Caco-2 (cell line): ENCODE measurements around the gene HLF. TPM values are rescaled to one million over a fixed set of nuclear protein-coding genes. Genes with fewer than 3 reads are reported as not detected.

Source experiments
- BruUV-seq: library from RNA; stranded (reverse); fragments of 400-500 nt; replicated peaks from 2 replicates; lab custom pipeline; 2021; lab: Mats Ljungman, UMichigan
- CTCF ChIA-PET: fragments of 300-600 bp; sonication (Branson Sonifier 250); formaldehyde crosslinking; loops from one replicate; lab custom pipeline; 2022; ENCODE audit warnings: antibody characterized with exemption; lab: Charles Lee
- POLR2A ChIA-PET: fragments of 300-600 bp; sonication (Branson Sonifier 250); formaldehyde crosslinking; loops from one replicate; lab custom pipeline; 2022; ENCODE audit warnings: antibody characterized with exemption; lab: Charles Lee
- DNase-seq, 2 experiments: peaks; one replicate each; pipeline versions ENCODE4 v3.0.0 to v3.0.0-alpha.2; 2020 to 2022
- H3K27me3 ChIP-seq: replicated peaks from 2 replicates; pipeline ENCODE4 v1.6.0; 2011; ENCODE audit warnings: low read length; ENCODE audit not compliant: control insufficient read depth, insufficient read depth
- H3K36me3 ChIP-seq: 2 replicates; pipeline ENCODE4 v1.5.1; 2011; ENCODE audit warnings: low read length; ENCODE audit not compliant: control insufficient read depth, insufficient read depth
- H3K4me1 ChIP-seq: fragments of 250-450 bp; sonication (Bioruptor Pico); 2 replicates; pipeline ENCODE4 v1.5.1; 2020; ENCODE audit warnings: mild to moderate bottlenecking
- H3K4me3 ChIP-seq: 2 replicates; pipeline ENCODE4 v1.5.1; 2011; ENCODE audit warnings: low read depth, mild to moderate bottlenecking, control low read depth, low read length
- H3K9me3 ChIP-seq: fragments of 250-450 bp; sonication (Bioruptor Pico); 2 replicates; pipeline ENCODE4 v1.5.1; 2020; ENCODE audit warnings: mild to moderate bottlenecking, moderate library complexity
- H3K27ac Mint-ChIP-seq: one replicate; pipeline ENCODE4 v1.8.0; 2022; ENCODE audit warnings: mixed read lengths; ENCODE audit not compliant: unreplicated experiment
- H3K27me3 Mint-ChIP-seq: one replicate; pipeline ENCODE4 v1.8.0; 2022; ENCODE audit warnings: mixed read lengths; ENCODE audit not compliant: insufficient read depth, unreplicated experiment
- H3K36me3 Mint-ChIP-seq: one replicate; pipeline ENCODE4 v1.8.0; 2022; ENCODE audit warnings: mild to moderate bottlenecking, mixed read lengths; ENCODE audit not compliant: insufficient read depth, unreplicated experiment
- H3K4me1 Mint-ChIP-seq: one replicate; pipeline ENCODE4 v1.8.0; 2022; ENCODE audit warnings: low read depth, mixed read lengths; ENCODE audit not compliant: unreplicated experiment
- H3K4me3 Mint-ChIP-seq: one replicate; pipeline ENCODE4 v1.8.0; 2022; ENCODE audit warnings: mild to moderate bottlenecking, moderate library complexity, mixed read lengths; ENCODE audit not compliant: unreplicated experiment
- H3K9me3 Mint-ChIP-seq: one replicate; pipeline ENCODE4 v1.8.0; 2022; ENCODE audit warnings: mixed read lengths; ENCODE audit not compliant: unreplicated experiment
- intact Hi-C: fragments of 100-400 bp; cut with micrococcal nuclease; formaldehyde crosslinking; loops from one replicate; pipeline ENCODE4 v1.10.0; 2022; ENCODE audit not compliant: unreplicated experiment
- total RNA-seq: library from RNA; stranded (reverse); gene quantifications from 2 replicates; pipeline ENCODE4 v1.2.3, GENCODE V29; 2022
- TF ChIP-seq, protein P1 (sequence below), 2 experiments: fragments of 200-600 bp in 1 of 2; IDR thresholded peaks; 1 replicate in 1 of 2; 2 replicates in 1 of 2; pipeline versions ENCODE4 v1.5.1 to v1.8.0; 2011 to 2022; ENCODE audit warnings: antibody characterized with exemption in 1 of 2, control low read depth in 1 of 2, inconsistent platforms in 1 of 2, low read depth in 1 of 2, low read length in 1 of 2, mild to moderate bottlenecking in 1 of 2, moderate library complexity in 1 of 2; ENCODE audit not compliant: insufficient read depth in 1 of 2, severe bottlenecking in 1 of 2, unreplicated experiment in 1 of 2

HLF gene
- total RNA-seq, 1 experiment from 2014 or later, result 19.8 TPM

DNA sequence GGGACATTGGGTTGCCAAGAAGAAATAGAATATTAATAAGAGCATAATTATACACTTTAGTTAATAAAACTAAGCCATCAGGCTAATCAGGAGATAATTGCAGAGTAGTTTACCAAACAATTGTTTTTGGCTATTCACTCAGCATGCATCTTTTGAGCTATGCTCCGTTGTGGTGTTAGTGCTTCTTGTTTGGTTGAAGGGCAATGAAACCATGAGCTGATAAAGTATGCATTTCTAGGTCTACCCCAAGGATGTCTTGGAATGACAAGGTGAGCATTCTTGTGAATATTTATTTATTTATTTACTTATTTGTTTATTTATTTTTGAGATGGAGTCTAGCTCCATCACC lies 6.4 kb downstream of the HLF start:
- BruUV-seq, result no TSS peak
- H3K27me3 Mint-ChIP-seq, result no peaks in the 10 kb centered on the region

DNA sequence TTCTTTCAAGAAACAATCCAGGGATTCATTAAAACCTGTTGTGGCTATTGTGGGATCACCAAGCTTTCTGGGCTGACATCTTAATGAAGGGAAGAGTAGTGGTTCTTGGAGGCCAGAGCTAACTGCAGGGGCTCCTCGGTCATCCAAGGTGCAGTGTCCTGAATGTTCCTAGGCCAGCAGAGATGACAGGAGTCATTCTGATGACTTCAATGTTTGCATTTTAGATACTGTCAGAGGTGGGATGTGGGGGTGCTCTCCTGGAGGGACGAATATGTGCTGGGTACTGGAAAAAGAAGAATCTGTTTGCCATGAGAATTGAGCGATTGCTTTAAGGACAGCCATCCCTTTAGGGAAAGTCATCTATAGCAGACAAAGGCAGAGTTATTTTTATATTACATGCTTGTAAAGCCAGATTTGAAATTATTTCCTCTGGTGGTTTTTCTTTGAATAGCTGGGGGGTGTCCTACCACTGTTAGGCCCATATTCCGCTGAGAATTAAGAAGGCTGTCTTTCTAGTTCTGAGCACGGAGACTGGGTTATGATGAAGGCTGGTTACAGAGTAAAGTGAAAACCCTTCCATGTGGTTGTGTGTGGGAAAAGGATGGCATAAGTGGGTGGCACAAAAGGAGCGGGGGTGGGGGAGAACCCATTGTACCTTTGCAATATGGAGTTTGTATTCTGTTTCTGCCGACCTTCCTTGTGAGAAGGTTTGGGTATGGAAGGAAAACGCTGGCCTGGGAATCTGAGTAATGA lies 7.4 kb downstream of the HLF start:
- H3K4me1 ChIP-seq, result no peaks in the 10 kb centered on the region
- H3K36me3 ChIP-seq, result no peaks in the 10 kb centered on the region
- no peaks in the 10 kb centered on the region for H3K27me3 ChIP-seq
- Mint-ChIP-seq H3K4me1 (peaks cover 11% of the 10 kb centered on the region), H3K27me3 (no peaks in the 10 kb centered on the region), H3K36me3 (peaks cover 19% of the 10 kb centered on the region), H3K27ac (no peak overlapping the region), H3K4me3 (no peak overlapping the region), H3K9me3 (no peaks in the 10 kb centered on the region)
- BruUV-seq, result no TSS peak
- TF ChIP-seq, protein P1, sequence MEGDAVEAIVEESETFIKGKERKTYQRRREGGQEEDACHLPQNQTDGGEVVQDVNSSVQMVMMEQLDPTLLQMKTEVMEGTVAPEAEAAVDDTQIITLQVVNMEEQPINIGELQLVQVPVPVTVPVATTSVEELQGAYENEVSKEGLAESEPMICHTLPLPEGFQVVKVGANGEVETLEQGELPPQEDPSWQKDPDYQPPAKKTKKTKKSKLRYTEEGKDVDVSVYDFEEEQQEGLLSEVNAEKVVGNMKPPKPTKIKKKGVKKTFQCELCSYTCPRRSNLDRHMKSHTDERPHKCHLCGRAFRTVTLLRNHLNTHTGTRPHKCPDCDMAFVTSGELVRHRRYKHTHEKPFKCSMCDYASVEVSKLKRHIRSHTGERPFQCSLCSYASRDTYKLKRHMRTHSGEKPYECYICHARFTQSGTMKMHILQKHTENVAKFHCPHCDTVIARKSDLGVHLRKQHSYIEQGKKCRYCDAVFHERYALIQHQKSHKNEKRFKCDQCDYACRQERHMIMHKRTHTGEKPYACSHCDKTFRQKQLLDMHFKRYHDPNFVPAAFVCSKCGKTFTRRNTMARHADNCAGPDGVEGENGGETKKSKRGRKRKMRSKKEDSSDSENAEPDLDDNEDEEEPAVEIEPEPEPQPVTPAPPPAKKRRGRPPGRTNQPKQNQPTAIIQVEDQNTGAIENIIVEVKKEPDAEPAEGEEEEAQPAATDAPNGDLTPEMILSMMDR (IDR thresholded peaks at IDR 0.05; ENCODE audit: insufficient read depth in 1 of 2, low read depth in 1 of 2, low read length in 1 of 2, severe bottlenecking in 1 of 2, unreplicated experiment in 1 of 2), result no peak
- no peak overlapping the region for H3K4me3 ChIP-seq
- intact Hi-C loops, result no loop called here
- H3K9me3 ChIP-seq, result no peaks in the 10 kb centered on the region
- DNase-seq, result no peak
- ChIA-PET CTCF (no interaction called here), POLR2A (no interaction called here)

More for the DNA sequence above, 6.4 kb downstream of the HLF start:
- H3K27me3 ChIP-seq, result no peaks in the 10 kb centered on the region
- H3K4me1 ChIP-seq, result no peaks in the 10 kb centered on the region
- H3K4me3 Mint-ChIP-seq, result no peak overlapping the region
- ChIA-PET CTCF (no interaction called here), POLR2A (no interaction called here)
- no peaks in the 10 kb centered on the region for H3K9me3 ChIP-seq
- no peaks in the 10 kb centered on the region for H3K36me3 ChIP-seq
- H3K4me1 Mint-ChIP-seq, result peaks cover 18% of the 10 kb centered on the region
- DNase-seq, result no peak
- TF ChIP-seq, protein P1 (IDR thresholded peaks at IDR 0.05; ENCODE audit: insufficient read depth in 1 of 2, low read depth in 1 of 2, low read length in 1 of 2, severe bottlenecking in 1 of 2, unreplicated experiment in 1 of 2), result no peak
- H3K27ac Mint-ChIP-seq, result no peak overlapping the region
- H3K4me3 ChIP-seq, result no peak overlapping the region
- intact Hi-C loops, result no loop called here
- H3K36me3 Mint-ChIP-seq, result peaks cover 15% of the 10 kb centered on the region
- H3K9me3 Mint-ChIP-seq, result no peaks in the 10 kb centered on the region

DNA sequence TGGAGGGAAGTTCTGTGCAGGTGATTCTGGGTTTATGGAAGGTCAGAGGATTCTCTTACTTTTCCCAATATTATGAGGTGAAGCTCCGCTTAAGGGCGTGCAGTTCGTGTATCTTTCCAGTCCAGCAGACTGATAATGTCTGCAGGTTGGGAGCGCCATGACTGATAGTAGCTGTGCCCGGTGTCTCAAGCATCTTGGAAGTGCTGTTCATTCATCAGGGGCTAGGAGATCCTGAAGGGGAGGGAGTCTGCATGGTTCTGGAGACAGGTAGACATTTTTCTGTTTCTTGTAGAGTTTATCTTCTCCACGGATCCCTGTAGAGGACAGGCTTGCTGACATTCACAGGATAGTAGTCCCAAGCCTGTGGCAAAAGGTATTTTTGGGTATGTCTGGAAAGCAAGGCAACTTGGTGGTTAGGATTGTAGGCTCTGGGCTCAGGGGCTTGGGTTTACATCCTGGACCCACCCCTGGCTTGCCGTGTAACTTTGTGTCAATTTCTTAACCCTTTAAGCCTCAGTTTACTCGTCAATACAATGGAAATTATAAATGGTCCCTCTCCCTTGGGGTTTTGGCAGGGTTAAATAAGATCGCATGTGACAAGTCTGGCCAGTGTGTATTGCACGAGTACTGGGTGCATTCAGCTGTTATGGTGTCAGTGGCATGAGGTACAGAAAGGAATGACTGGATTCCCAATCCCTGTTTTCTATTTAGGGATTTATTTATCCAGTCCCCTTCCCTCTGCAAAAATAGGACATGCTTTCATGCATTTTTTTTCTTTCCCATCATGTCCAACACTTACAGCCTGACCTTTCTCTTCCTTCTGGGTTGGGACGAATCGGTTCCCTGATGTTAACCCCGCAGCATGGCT lies 8.2 kb downstream of the HLF start:
- no peak overlapping the region for H3K4me3 ChIP-seq
- POLR2A ChIA-PET, result no interaction called here
- no peak overlapping the region for H3K4me3 Mint-ChIP-seq

More for the DNA sequence above, 8.2 kb downstream of the HLF start:
- Histone ChIP-seq H3K36me3 (no peaks in the 10 kb centered on the region), H3K4me1 (no peaks in the 10 kb centered on the region; the same call in 1 of the 2 replicates), H3K27me3 (no peaks in the 10 kb centered on the region), H3K9me3 (no peaks in the 10 kb centered on the region)
- no peak for DNase-seq
- peaks cover 5% of the 10 kb centered on the region for H3K4me1 Mint-ChIP-seq
- intact Hi-C loops, result no loop called here
- H3K9me3 Mint-ChIP-seq, result no peaks in the 10 kb centered on the region
- no TSS peak for BruUV-seq
- peaks cover 19% of the 10 kb centered on the region for H3K36me3 Mint-ChIP-seq
- H3K27me3 Mint-ChIP-seq, result no peaks in the 10 kb centered on the region
- CTCF ChIA-PET, result no interaction called here
- TF ChIP-seq, protein P1 (IDR thresholded peaks at IDR 0.05; ENCODE audit: insufficient read depth in 1 of 2, low read depth in 1 of 2, low read length in 1 of 2, severe bottlenecking in 1 of 2, unreplicated experiment in 1 of 2), result no peak
- H3K27ac Mint-ChIP-seq, result no peak overlapping the region
